ENCODE data around the gene PRAMEF1.

GRCh38 chr1:12756273-12756672 lies 34.9 kb upstream of the PRAMEF1 start:
- TF ChIP-seq CTCF (tag by site-specific recombination; IDR thresholded peaks at IDR 0.05), result no peak
- TF ChIP-seq ZNF626 (tag by site-specific recombination; IDR thresholded peaks at IDR 0.05), result no peak
- no peak for TF ChIP-seq ZNF169 (tag by site-specific recombination; IDR thresholded peaks at IDR 0.05)
- no peak for TF ChIP-seq SP3 (tag by site-specific recombination; IDR thresholded peaks at IDR 0.05)
- TF ChIP-seq RBAK (tag by site-specific recombination; IDR thresholded peaks at IDR 0.05), result no peak
- no peak for TF ChIP-seq ZSCAN4 (tag by site-specific recombination; IDR thresholded peaks at IDR 0.05)
